ES-I3 (cell line): ENCODE data around the gene TMEM14A.

Source experiments
- H3K36me3 ChIP-seq: 2 replicates; pipeline ENCODE4 v1.6.1; 2013; ENCODE audit warnings: mild to moderate bottlenecking, low read length, control low read depth, moderate library complexity; ENCODE audit not compliant: insufficient read depth
- H3K4me1 ChIP-seq: 2 replicates; pipeline ENCODE4 v1.6.1; 2013; ENCODE audit warnings: mild to moderate bottlenecking, control low read depth, low read length; ENCODE audit not compliant: insufficient read depth
- H3K9ac ChIP-seq: 2 replicates; pipeline ENCODE4 v1.6.1; 2013; ENCODE audit warnings: low read depth, mild to moderate bottlenecking, low read length, moderate library complexity
- H3K9me3 ChIP-seq: 2 replicates; pipeline ENCODE4 v1.6.1; 2013; ENCODE audit warnings: mild to moderate bottlenecking, low read length, moderate library complexity; ENCODE audit not compliant: control insufficient read depth, insufficient read depth

TMEM14A gene

DNA sequence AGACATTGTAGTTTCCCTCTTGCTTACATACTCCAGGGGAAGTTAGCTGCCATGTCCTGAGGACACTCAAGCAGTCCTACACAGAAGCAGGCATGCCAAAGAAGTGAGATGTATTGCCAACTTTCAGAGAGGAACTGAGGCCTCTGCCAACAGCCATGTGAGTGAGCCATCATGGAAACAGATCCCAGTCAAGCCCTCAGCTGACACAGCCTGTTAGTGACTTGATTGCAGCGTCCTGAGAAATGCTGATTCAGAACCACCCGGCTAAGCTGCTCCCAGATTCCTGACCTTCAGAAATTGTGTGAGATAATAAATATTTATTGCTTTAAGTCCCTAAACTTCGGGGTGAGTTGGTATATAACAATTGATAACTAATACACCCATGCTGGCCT is 54.2 kb downstream of the TMEM14A start:
- no peaks in the 10 kb centered on the region; the same call in 1 of the 2 replicates for H3K9me3 ChIP-seq
- H3K4me1 ChIP-seq: peaks cover 15% of the 10 kb centered on the region
- H3K36me3 ChIP-seq: no peaks in the 10 kb centered on the region
- no peak overlapping the region for H3K9ac ChIP-seq

DNA sequence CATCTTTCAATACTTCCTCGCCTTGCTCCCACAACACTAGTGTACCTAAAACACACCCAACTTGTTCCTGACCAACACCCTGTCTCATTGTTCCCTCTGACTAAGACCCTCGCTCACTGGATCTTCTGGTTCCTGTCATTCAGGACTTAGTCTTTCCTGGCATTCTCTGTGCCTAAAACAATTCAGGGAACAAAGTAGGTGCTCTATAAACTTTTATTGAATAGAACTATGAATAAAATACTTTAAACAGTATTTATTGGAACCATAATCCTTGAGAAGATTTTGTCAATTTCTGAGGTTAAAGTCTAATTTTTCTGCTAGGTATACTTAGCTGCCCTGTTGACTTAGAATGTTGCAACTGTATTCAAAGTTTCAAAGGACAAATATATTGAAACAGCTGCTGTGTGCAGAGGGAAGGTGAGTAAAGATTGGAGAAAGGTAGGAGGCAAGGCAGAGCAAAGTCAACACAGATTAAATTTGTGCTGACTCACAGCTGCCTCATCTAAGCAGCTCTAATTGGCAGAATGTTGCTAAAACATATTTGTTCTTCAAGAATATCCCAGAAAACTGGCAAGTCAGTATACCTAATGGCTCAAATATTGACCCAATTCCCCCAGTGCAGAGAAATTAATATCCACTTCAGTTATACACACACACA is 54.8 kb downstream of the TMEM14A start:
- Histone ChIP-seq H3K9me3 (no peaks in the 10 kb centered on the region), H3K9ac (no peak overlapping the region), H3K36me3 (no peaks in the 10 kb centered on the region), H3K4me1 (peaks cover 15% of the 10 kb centered on the region)

GRCh38 chr6:52726193-52726542 is 55.3 kb downstream of the TMEM14A start:
- Histone ChIP-seq H3K9me3 (no peaks in the 10 kb centered on the region), H3K36me3 (no peaks in the 10 kb centered on the region), H3K9ac (no peak overlapping the region), H3K4me1 (peaks cover 20% of the 10 kb centered on the region)

DNA sequence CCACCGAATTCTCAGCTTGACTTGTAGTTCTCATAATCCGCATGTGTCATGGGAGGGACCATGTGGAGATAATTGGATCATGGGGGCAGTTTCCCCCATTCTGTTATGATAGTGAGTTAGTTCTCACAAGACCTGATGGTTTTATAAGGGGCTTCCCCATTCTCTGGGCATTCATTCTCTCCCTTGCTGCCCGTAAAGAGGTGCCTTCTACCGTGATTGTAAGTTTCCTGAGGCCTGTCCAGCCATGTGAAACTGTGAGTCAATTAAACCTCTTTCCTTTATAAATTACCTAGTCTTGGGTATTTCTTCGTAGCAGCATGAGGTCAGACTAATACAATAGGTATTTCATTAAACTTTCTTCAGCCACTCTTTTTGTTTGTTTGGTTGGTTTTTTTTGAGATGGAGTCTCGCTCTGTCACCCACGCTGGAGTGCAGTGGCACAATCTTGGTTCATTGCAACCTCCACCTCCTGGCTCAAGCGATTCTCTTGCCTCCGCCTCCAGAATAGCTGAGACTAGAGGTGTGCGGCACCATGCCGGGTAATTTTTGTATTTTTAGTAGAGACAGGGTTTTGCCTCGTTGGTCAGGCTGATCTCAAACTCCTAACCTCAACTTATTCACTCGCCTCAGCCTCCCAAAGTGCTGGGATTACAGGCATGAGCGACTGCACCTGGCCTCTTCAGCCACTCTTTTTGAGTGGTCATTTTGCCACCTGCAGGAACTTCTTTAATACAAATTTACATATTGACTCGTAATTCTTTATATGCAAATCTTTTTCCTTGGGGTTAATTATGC is 56.0 kb downstream of the TMEM14A start:
- H3K9me3 ChIP-seq: no peaks in the 10 kb centered on the region
- peaks cover 26% of the 10 kb centered on the region for H3K4me1 ChIP-seq
- no peak overlapping the region for H3K9ac ChIP-seq
- no peaks in the 10 kb centered on the region for H3K36me3 ChIP-seq

- Histone ChIP-seq H3K36me3 (no peaks in the 10 kb centered on the region), H3K9me3 (no peaks in the 10 kb centered on the region), H3K4me1 (peaks cover 31% of the 10 kb centered on the region), H3K9ac (no peak overlapping the region)
These were observed 57.0 kb downstream of the TMEM14A start for GRCh38 chr6:52727908-52728307.

DNA sequence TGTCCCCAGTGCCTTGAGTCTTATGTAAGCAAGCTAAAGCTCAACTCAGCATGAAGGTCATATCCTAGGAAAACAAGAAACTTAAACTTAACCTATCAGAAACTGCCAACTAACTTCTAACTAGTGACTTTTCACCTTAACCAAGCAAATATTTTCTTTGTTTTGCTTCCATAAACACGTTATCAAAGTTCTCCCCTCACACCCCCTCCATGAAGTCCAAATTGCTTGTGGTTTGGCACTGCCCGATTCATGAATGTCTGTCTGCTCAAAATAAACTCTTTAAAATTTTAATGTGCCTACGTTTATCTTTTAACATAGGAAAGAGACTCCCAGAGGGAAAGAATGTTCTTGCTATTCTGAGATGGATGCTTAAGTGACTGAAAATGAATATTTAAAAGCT is 57.5 kb downstream of the TMEM14A start:
- Histone ChIP-seq H3K9ac (no peak overlapping the region), H3K36me3 (no peaks in the 10 kb centered on the region), H3K4me1 (peaks cover 31% of the 10 kb centered on the region), H3K9me3 (no peaks in the 10 kb centered on the region)

DNA sequence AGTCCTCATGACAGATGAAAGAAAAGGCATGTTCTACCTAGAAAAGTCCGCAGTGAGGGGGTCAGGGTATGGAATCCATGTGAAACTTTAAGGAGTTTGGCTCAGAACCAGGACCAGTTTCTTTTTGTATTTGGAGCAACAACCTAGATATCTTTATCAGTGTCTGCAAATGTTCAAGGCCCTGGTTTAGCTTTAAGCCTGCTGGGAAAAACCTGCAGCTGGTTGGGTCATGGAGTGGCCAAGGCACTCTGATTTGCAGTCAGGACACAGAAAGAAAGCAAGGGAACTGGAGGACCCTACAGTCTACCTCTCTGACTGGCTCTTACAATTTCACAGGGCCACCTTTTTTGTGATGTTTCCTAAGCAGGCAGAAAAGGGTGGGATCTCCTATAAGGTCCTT is 58.7 kb downstream of the TMEM14A start:
- Histone ChIP-seq H3K9ac (no peak overlapping the region), H3K9me3 (no peaks in the 10 kb centered on the region), H3K36me3 (no peaks in the 10 kb centered on the region), H3K4me1 (peaks cover 30% of the 10 kb centered on the region)

- peaks cover 16% of the 10 kb centered on the region for H3K4me1 ChIP-seq
- H3K36me3 ChIP-seq: no peaks in the 10 kb centered on the region
- peak overlapping the region; percentile 17; the same call in 1 of the 2 replicates for H3K9ac ChIP-seq
- H3K9me3 ChIP-seq: no peaks in the 10 kb centered on the region
These were observed 60.8 kb downstream of the TMEM14A start for GRCh38 chr6:52731719-52732118.

DNA sequence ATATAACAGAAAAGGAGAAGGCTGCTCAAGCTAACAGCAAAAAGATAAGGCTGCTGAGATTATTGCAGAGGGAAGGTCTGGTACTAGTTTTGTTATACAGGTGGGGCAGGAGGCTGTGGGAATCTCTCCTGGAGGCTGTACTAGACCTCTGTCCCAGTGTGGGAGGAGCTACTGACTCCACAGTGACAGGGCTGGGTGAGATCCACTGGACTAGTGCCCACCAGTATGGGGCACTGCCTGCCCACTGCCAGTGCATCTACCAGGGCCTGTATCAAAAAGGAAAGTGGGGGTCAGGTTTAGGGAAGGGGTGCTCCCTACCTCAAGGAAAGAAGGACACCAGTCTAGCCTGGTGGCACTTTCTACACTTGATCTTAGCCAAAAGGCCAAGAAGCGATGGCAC is 62.3 kb downstream of the TMEM14A start:
- H3K4me1 ChIP-seq: peaks cover 16% of the 10 kb centered on the region
- no peak overlapping the region for H3K9ac ChIP-seq
- H3K9me3 ChIP-seq: no peaks in the 10 kb centered on the region
- H3K36me3 ChIP-seq: no peaks in the 10 kb centered on the region

- no peak overlapping the region for H3K9ac ChIP-seq
- peaks cover 16% of the 10 kb centered on the region for H3K4me1 ChIP-seq
- no peaks in the 10 kb centered on the region for H3K9me3 ChIP-seq
- H3K36me3 ChIP-seq: no peaks in the 10 kb centered on the region
These were observed 63.2 kb downstream of the TMEM14A start for GRCh38 chr6:52734072-52734471.

DNA sequence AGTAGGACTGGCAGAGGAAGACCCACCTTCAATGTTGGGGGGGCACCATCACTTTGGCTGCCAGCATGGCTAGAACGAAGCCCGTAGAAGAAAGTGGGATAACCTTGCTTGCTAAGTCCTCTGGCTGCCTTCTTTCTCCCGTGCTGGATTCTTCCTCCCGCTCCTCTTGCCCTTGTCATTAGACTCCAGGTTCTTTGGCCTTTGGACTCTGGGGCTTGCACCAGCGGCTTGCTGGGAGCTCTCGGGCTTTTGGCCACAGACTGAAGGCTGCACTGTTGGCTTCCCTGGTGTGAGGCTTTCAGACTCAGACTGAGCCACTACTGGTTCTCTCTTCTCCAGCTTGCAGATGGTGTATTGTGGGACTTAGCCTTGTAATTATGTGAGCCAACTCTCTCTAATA is 64.2 kb downstream of the TMEM14A start:
- Histone ChIP-seq H3K9ac (no peak overlapping the region), H3K36me3 (no peaks in the 10 kb centered on the region), H3K4me1 (peaks cover 16% of the 10 kb centered on the region), H3K9me3 (no peaks in the 10 kb centered on the region)

DNA sequence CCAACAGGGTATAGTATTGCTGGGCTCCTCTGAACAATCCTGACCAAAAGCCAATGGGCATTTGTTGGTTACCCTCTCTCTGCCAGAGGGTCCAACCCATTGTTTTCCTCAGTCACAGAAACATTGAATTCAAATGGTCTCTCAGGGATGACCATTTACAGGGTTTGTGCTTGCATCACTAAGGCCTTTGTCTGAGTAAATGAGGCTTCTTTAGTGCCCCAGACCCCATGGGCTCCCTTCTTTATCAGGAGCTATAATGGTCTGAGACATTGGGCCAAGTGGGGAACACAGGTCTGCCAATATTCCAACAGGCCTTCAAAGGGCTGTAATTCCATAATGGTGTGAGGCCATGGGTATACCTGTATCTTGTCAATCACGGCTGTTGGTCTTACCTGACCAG is 65.2 kb downstream of the TMEM14A start:
- peaks cover 11% of the 10 kb centered on the region for H3K4me1 ChIP-seq
- H3K36me3 ChIP-seq: no peaks in the 10 kb centered on the region

More for the DNA sequence above, 65.2 kb downstream of the TMEM14A start:
- no peaks in the 10 kb centered on the region for H3K9me3 ChIP-seq
- no peak overlapping the region for H3K9ac ChIP-seq
